ENCODE measurements around the gene MIB2. TPM values are rescaled to one million over a fixed set of nuclear protein-coding genes. Genes with fewer than 3 reads are reported as not detected.
A peak's percentile ranks its signal among the peaks of the same experiment; 100 is the strongest.
"Not testable (repeated sequence)": the region's sequence is repeated elsewhere in the genome, so short reads cannot be mapped to it uniquely, and the experiment has no call there.

MIB2 gene
- total RNA-seq, 1 donor, result 23.1 TPM

- Histone ChIP-seq H3K9me3 (ENCODE audit: low read depth, low read length) (no peaks in the 10 kb centered on the region), H3K4me3 (ENCODE audit: low read length) (no peak overlapping the region), H3K4me1 (ENCODE audit: insufficient read depth, low read length) (peaks cover 7% of the 10 kb centered on the region), H3K27me3 (ENCODE audit: insufficient read depth, low read length) (no peaks in the 10 kb centered on the region)
Measured at GRCh38 chr1:1594602-1595260, 20.6 kb upstream of the MIB2 start.

GRCh38 chr1:1595341-1595740, 20.0 kb upstream of the MIB2 start:
- H3K4me1 ChIP-seq (ENCODE audit: insufficient read depth, low read length), result not testable (repeated sequence)

GRCh38 chr1:1596493-1597274, 18.6 kb upstream of the MIB2 start:
- H3K9me3 ChIP-seq (ENCODE audit: low read depth, low read length), result no peaks in the 10 kb centered on the region
- no peak overlapping the region for H3K4me3 ChIP-seq (ENCODE audit: low read length)
- H3K4me1 ChIP-seq (ENCODE audit: insufficient read depth, low read length), result peaks cover 15% of the 10 kb centered on the region
- H3K27me3 ChIP-seq (ENCODE audit: insufficient read depth, low read length), result no peaks in the 10 kb centered on the region

More at GRCh38 chr1:1595341-1595740, 20.0 kb upstream of the MIB2 start:
- not testable (repeated sequence) for H3K9me3 ChIP-seq (ENCODE audit: low read depth, low read length); H3K27me3 ChIP-seq (ENCODE audit: insufficient read depth, low read length); H3K4me3 ChIP-seq (ENCODE audit: low read length)

- no peaks in the 10 kb centered on the region for H3K27me3 ChIP-seq (ENCODE audit: insufficient read depth, low read length)
- no peaks in the 10 kb centered on the region for H3K9me3 ChIP-seq (ENCODE audit: low read depth, low read length)
- peaks cover 22% of the 10 kb centered on the region for H3K4me1 ChIP-seq (ENCODE audit: insufficient read depth, low read length)
- H3K4me3 ChIP-seq (ENCODE audit: low read length), result no peak overlapping the region
Measured at GRCh38 chr1:1597275-1597930, 17.9 kb upstream of the MIB2 start.

GRCh38 chr1:1598051-1598719, 17.1 kb upstream of the MIB2 start:
- H3K9me3 ChIP-seq (ENCODE audit: low read depth, low read length), result no peaks in the 10 kb centered on the region
- H3K27me3 ChIP-seq (ENCODE audit: insufficient read depth, low read length), result no peaks in the 10 kb centered on the region
- H3K4me1 ChIP-seq (ENCODE audit: insufficient read depth, low read length), result peaks cover 27% of the 10 kb centered on the region
- H3K4me3 ChIP-seq (ENCODE audit: low read length), result no peak overlapping the region

GRCh38 chr1:1598720-1599029, 16.6 kb upstream of the MIB2 start:
- Histone ChIP-seq H3K27me3 (ENCODE audit: insufficient read depth, low read length) (no peaks in the 10 kb centered on the region), H3K4me3 (ENCODE audit: low read length) (no peak overlapping the region), H3K4me1 (ENCODE audit: insufficient read depth, low read length) (peaks cover 27% of the 10 kb centered on the region), H3K9me3 (ENCODE audit: low read depth, low read length) (no peaks in the 10 kb centered on the region)

GRCh38 chr1:1599030-1599934, 16.0 kb upstream of the MIB2 start:
- no peaks in the 10 kb centered on the region for H3K9me3 ChIP-seq (ENCODE audit: low read depth, low read length)
- H3K4me1 ChIP-seq (ENCODE audit: insufficient read depth, low read length), result peaks cover 27% of the 10 kb centered on the region
- no peak overlapping the region for H3K4me3 ChIP-seq (ENCODE audit: low read length)
- H3K27me3 ChIP-seq (ENCODE audit: insufficient read depth, low read length), result no peaks in the 10 kb centered on the region

- Histone ChIP-seq H3K4me1 (ENCODE audit: insufficient read depth, low read length) (peaks cover 27% of the 10 kb centered on the region), H3K4me3 (ENCODE audit: low read length) (peak within 1 kb of the TSS; percentile 16), H3K27me3 (ENCODE audit: insufficient read depth, low read length) (no peaks in the 10 kb centered on the region), H3K9me3 (ENCODE audit: low read depth, low read length) (no peaks in the 10 kb centered on the region)
Measured at GRCh38 chr1:1599935-1600860, 15.1 kb upstream of the MIB2 start, which contains the start of gene FNDC10. Gene FNDC10 (minus strand): TSS chr1:1600135. CDS start chr1:1600015, 120 bp downstream.

- no peaks in the 10 kb centered on the region for H3K9me3 ChIP-seq (ENCODE audit: low read depth, low read length)
Measured at GRCh38 chr1:1600861-1601563, 14.3 kb upstream of the MIB2 start.

GRCh38 chr1:1601564-1602303, 13.6 kb upstream of the MIB2 start:
- peaks cover 31% of the 10 kb centered on the region for H3K4me1 ChIP-seq (ENCODE audit: insufficient read depth, low read length)
- H3K27me3 ChIP-seq (ENCODE audit: insufficient read depth, low read length), result no peaks in the 10 kb centered on the region
- no peak overlapping the region for H3K4me3 ChIP-seq (ENCODE audit: low read length)
- H3K9me3 ChIP-seq (ENCODE audit: low read depth, low read length), result no peaks in the 10 kb centered on the region

More at GRCh38 chr1:1600861-1601563, 14.3 kb upstream of the MIB2 start:
- Histone ChIP-seq H3K27me3 (ENCODE audit: insufficient read depth, low read length) (no peaks in the 10 kb centered on the region), H3K4me1 (ENCODE audit: insufficient read depth, low read length) (peaks cover 27% of the 10 kb centered on the region), H3K4me3 (ENCODE audit: low read length) (no peak overlapping the region)

- Histone ChIP-seq H3K27me3 (ENCODE audit: insufficient read depth, low read length) (no peaks in the 10 kb centered on the region), H3K4me1 (ENCODE audit: insufficient read depth, low read length) (peaks cover 38% of the 10 kb centered on the region), H3K9me3 (ENCODE audit: low read depth, low read length) (no peaks in the 10 kb centered on the region), H3K4me3 (ENCODE audit: low read length) (no peak overlapping the region)
Measured at GRCh38 chr1:1602304-1602967, 12.9 kb upstream of the MIB2 start.

- Histone ChIP-seq H3K4me1 (ENCODE audit: insufficient read depth, low read length) (peaks cover 41% of the 10 kb centered on the region), H3K9me3 (ENCODE audit: low read depth, low read length) (no peaks in the 10 kb centered on the region), H3K27me3 (ENCODE audit: insufficient read depth, low read length) (no peaks in the 10 kb centered on the region), H3K4me3 (ENCODE audit: low read length) (no peak overlapping the region)
Measured at GRCh38 chr1:1602968-1603506, 12.3 kb upstream of the MIB2 start.
